SJSA1 (cell line): ENCODE measurements around the gene LHX4. TPM values are rescaled to one million over a fixed set of nuclear protein-coding genes. Genes with fewer than 3 reads are reported as not detected.

ENCODE experiments used
- DNase-seq, 2 experiments: peaks; one replicate each; pipeline ENCODE4 v3.0.0-alpha.2; 2015 to 2020; ENCODE audit warnings: low spot score in 2 of 2, low read depth in 1 of 2
- H3K27ac ChIP-seq: fragments of 250-450 bp; sonication (Bioruptor Pico); 2 replicates; pipeline ENCODE4 v1.5.1; 2020; ENCODE audit warnings: mild to moderate bottlenecking, moderate library complexity
- H3K27me3 ChIP-seq: fragments of 250-450 bp; sonication (Bioruptor Pico); replicated peaks from 2 replicates; pipeline ENCODE4 v1.5.1; 2020; ENCODE audit warnings: mild to moderate bottlenecking, moderate library complexity
- H3K36me3 ChIP-seq: fragments of 250-450 bp; sonication (Bioruptor Pico); 2 replicates; pipeline ENCODE4 v1.5.1; 2020; ENCODE audit warnings: mild to moderate bottlenecking
- H3K4me1 ChIP-seq: fragments of 250-450 bp; sonication (Bioruptor Pico); replicated peaks from 2 replicates; pipeline ENCODE4 v1.6.1; 2021; ENCODE audit warnings: mild to moderate bottlenecking
- H3K4me3 ChIP-seq: fragments of 250-450 bp; sonication (Bioruptor Pico); 2 replicates; pipeline ENCODE4 v1.5.1; 2020; ENCODE audit warnings: mild to moderate bottlenecking
- H3K9me3 ChIP-seq: fragments of 250-450 bp; sonication (Bioruptor Pico); replicated peaks from 2 replicates; pipeline ENCODE4 v1.5.1; 2020; ENCODE audit warnings: mild to moderate bottlenecking
- total RNA-seq: library from RNA; depleted of rRNA; stranded (reverse); fragments of >200 nt; shearing (Covaris generic); gene quantifications from 2 replicates; pipeline ENCODE4 v1.2.3, GENCODE V29; 2014

Gene LHX4
- total RNA-seq, 1 experiment from 2014 or later = 4.6 TPM

- Histone ChIP-seq H3K27ac (no peak overlapping the region), H3K27me3 (peaks cover 49% of the 10 kb centered on the region), H3K4me3 (no peak overlapping the region), H3K9me3 (peaks cover 3% of the 10 kb centered on the region; the same call in 1 of the 2 replicates), H3K36me3 (no peaks in the 10 kb centered on the region), H3K4me1 (peaks cover 10% of the 10 kb centered on the region)
- no peak for DNase-seq
Observed at GRCh38 chr1:180235502-180236239, 5.6 kb downstream of the LHX4 start.

GRCh38 chr1:180236698-180237509 is 6.8 kb downstream of the LHX4 start:
- Histone ChIP-seq H3K9me3 (peaks cover 3% of the 10 kb centered on the region; the same call in 1 of the 2 replicates), H3K27ac (no peak overlapping the region), H3K4me1 (peaks cover 3% of the 10 kb centered on the region; the same call in 1 of the 2 replicates), H3K36me3 (no peaks in the 10 kb centered on the region), H3K27me3 (peaks cover 54% of the 10 kb centered on the region), H3K4me3 (no peak overlapping the region)
- DNase-seq = no peak

- no peaks in the 10 kb centered on the region for H3K4me1 ChIP-seq
- no peaks in the 10 kb centered on the region for H3K36me3 ChIP-seq
- peaks cover 3% of the 10 kb centered on the region; the same call in 1 of the 2 replicates for H3K9me3 ChIP-seq
- H3K4me3 ChIP-seq = no peak overlapping the region
- H3K27ac ChIP-seq = no peak overlapping the region
- no peak for DNase-seq
- H3K27me3 ChIP-seq = peaks cover 54% of the 10 kb centered on the region
Observed at GRCh38 chr1:180237869-180238476, 7.9 kb downstream of the LHX4 start.

- H3K27me3 ChIP-seq = peaks cover 54% of the 10 kb centered on the region
- no peaks in the 10 kb centered on the region for H3K36me3 ChIP-seq
- no peak overlapping the region for H3K27ac ChIP-seq
- H3K4me1 ChIP-seq = no peaks in the 10 kb centered on the region
- H3K4me3 ChIP-seq = no peak overlapping the region
- H3K9me3 ChIP-seq = peaks cover 3% of the 10 kb centered on the region; the same call in 1 of the 2 replicates
- DNase-seq = no peak
Observed at GRCh38 chr1:180238675-180239074, 8.6 kb downstream of the LHX4 start.

GRCh38 chr1:180239145-180240096 is 9.4 kb downstream of the LHX4 start:
- peaks cover under 1% of the 10 kb centered on the region; the same call in 1 of the 2 replicates for H3K9me3 ChIP-seq
- H3K36me3 ChIP-seq = no peaks in the 10 kb centered on the region
- DNase-seq = no peak
- H3K27ac ChIP-seq = no peak overlapping the region
- peaks cover 51% of the 10 kb centered on the region for H3K27me3 ChIP-seq
- no peaks in the 10 kb centered on the region for H3K4me1 ChIP-seq
- no peak overlapping the region for H3K4me3 ChIP-seq

- Histone ChIP-seq H3K4me1 (peaks cover 8% of the 10 kb centered on the region), H3K27me3 (peaks cover 27% of the 10 kb centered on the region), H3K4me3 (no peak overlapping the region), H3K9me3 (no peaks in the 10 kb centered on the region), H3K36me3 (no peaks in the 10 kb centered on the region), H3K27ac (no peak overlapping the region)
- no peak for DNase-seq
Observed at GRCh38 chr1:180241716-180242544, 11.9 kb downstream of the LHX4 start.

- H3K4me1 ChIP-seq = peaks cover 25% of the 10 kb centered on the region
- H3K27me3 ChIP-seq = peaks cover 19% of the 10 kb centered on the region
- H3K9me3 ChIP-seq = no peaks in the 10 kb centered on the region
- no peaks in the 10 kb centered on the region for H3K36me3 ChIP-seq
- H3K27ac ChIP-seq = no peak overlapping the region
- no peak overlapping the region for H3K4me3 ChIP-seq
- no peak for DNase-seq
Observed at GRCh38 chr1:180243517-180244221, 13.6 kb downstream of the LHX4 start.

- Histone ChIP-seq H3K4me3 (no peak overlapping the region), H3K27me3 (peaks cover 11% of the 10 kb centered on the region), H3K36me3 (no peaks in the 10 kb centered on the region), H3K9me3 (no peaks in the 10 kb centered on the region), H3K27ac (no peak overlapping the region), H3K4me1 (peaks cover 37% of the 10 kb centered on the region)
- DNase-seq = no peak
Observed at GRCh38 chr1:180244840-180245239, 14.8 kb downstream of the LHX4 start.

GRCh38 chr1:180246579-180246978 is 16.5 kb downstream of the LHX4 start:
- peak in 1 of 2 experiments; percentile 35 for DNase-seq
- Histone ChIP-seq H3K36me3 (no peaks in the 10 kb centered on the region), H3K9me3 (no peaks in the 10 kb centered on the region), H3K27me3 (no peaks in the 10 kb centered on the region), H3K4me3 (no peak overlapping the region), H3K4me1 (peaks cover 44% of the 10 kb centered on the region), H3K27ac (no peak overlapping the region)

- Histone ChIP-seq H3K9me3 (no peaks in the 10 kb centered on the region), H3K4me3 (no peak overlapping the region), H3K36me3 (no peaks in the 10 kb centered on the region), H3K4me1 (peaks cover 45% of the 10 kb centered on the region), H3K27ac (no peak overlapping the region), H3K27me3 (no peaks in the 10 kb centered on the region)
- no peak for DNase-seq
Observed at GRCh38 chr1:180247061-180247460, 17.0 kb downstream of the LHX4 start.

GRCh38 chr1:180247580-180247979 is 17.5 kb downstream of the LHX4 start:
- H3K36me3 ChIP-seq = no peaks in the 10 kb centered on the region
- no peaks in the 10 kb centered on the region for H3K27me3 ChIP-seq
- no peaks in the 10 kb centered on the region for H3K9me3 ChIP-seq
- H3K27ac ChIP-seq = no peak overlapping the region
- peaks cover 50% of the 10 kb centered on the region for H3K4me1 ChIP-seq
- no peak overlapping the region for H3K4me3 ChIP-seq
- DNase-seq = no peak

GRCh38 chr1:180248176-180248575 is 18.1 kb downstream of the LHX4 start:
- no peak for DNase-seq
- Histone ChIP-seq H3K4me1 (peaks cover 56% of the 10 kb centered on the region), H3K36me3 (no peaks in the 10 kb centered on the region), H3K4me3 (no peak overlapping the region), H3K27me3 (no peaks in the 10 kb centered on the region), H3K9me3 (no peaks in the 10 kb centered on the region), H3K27ac (no peak overlapping the region)
